GM12872 (cell line): Measurements from ENCODE around the gene PACSIN2.

Experiments used
- TF ChIP-seq, protein P1 (sequence below): IDR thresholded peaks from 3 replicates; pipeline ENCODE4 v1.5.1; 2011; ENCODE audit warnings: low read depth, mild to moderate bottlenecking, low read length, moderate library complexity; ENCODE audit not compliant: insufficient read depth

The PACSIN2 gene

DNA sequence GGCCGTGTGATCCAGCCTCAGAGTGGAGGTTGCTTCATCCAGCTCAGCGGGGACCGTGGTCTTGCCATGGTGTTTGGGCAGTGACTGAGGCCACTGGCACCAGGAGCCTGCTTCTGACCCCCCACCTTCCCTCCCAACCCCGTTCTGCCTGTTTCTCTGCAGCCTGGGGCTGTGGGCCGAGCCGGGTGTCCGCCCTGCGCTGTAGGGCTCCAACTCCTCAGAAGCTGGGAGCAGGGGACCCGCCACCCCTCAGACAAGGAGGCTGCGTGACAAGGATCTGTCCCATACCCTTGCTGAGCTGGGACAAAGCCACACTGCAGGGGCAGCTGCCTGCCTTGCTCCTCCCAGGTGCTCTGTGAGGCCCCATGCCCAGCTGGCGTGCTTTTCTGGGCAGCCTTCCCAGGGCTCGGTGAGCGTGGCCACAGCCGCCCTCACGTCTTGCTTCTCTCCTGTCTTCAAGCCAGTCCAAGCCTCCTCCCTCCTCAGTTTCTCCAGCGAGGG, 146.1 kb downstream of the PACSIN2 start:
- TF ChIP-seq, protein P1, sequence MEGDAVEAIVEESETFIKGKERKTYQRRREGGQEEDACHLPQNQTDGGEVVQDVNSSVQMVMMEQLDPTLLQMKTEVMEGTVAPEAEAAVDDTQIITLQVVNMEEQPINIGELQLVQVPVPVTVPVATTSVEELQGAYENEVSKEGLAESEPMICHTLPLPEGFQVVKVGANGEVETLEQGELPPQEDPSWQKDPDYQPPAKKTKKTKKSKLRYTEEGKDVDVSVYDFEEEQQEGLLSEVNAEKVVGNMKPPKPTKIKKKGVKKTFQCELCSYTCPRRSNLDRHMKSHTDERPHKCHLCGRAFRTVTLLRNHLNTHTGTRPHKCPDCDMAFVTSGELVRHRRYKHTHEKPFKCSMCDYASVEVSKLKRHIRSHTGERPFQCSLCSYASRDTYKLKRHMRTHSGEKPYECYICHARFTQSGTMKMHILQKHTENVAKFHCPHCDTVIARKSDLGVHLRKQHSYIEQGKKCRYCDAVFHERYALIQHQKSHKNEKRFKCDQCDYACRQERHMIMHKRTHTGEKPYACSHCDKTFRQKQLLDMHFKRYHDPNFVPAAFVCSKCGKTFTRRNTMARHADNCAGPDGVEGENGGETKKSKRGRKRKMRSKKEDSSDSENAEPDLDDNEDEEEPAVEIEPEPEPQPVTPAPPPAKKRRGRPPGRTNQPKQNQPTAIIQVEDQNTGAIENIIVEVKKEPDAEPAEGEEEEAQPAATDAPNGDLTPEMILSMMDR, result no peak

- TF ChIP-seq, protein P1, result no peak
These were observed 148.8 kb downstream of the PACSIN2 start for GRCh38 chr22:42866100-42866499.

- TF ChIP-seq, protein P1, result no peak
These were observed 149.4 kb downstream of the PACSIN2 start for GRCh38 chr22:42865536-42865935.

GRCh38 chr22:42863349-42863961, 151.5 kb downstream of the PACSIN2 start:
- TF ChIP-seq, protein P1, result no peak

GRCh38 chr22:42862045-42862734, 152.8 kb downstream of the PACSIN2 start:
- TF ChIP-seq, protein P1, result no peak

DNA sequence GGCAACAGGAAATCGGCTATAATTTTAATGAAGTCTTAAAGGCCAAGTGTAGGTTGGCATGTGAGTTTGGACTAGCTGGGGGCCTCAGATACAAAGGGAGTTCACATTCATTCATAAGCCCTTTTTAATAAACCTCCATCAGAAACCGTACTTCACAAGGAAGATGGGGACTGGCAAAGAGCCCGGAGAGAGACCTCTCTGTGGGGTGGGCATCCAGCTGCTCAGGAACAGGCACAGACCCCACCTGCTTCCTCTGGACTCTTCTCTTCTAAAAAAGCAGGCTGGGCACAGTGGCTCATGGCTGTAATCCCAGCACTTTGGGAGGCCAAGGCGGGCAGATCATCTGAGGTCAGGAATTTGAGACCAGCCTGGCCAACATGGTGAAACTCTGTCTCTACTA, 154.0 kb downstream of the PACSIN2 start:
- TF ChIP-seq, protein P1, result no peak

- TF ChIP-seq, protein P1, result no peak
These were observed 157.0 kb downstream of the PACSIN2 start for GRCh38 chr22:42857845-42858481.
